Stimulated activated memory B cell treated with anti-CD40 and anti-IgM and Interleukin-4, amounts not matched to agents 10 μg/mL and 1 μg/mL and 100 μg/mL, for 72 hours (primary cell): ENCODE measurements around the gene UBR4.

Experiments
- ATAC-seq: fragments of 150-1000 bp; cut with Tn5 transposase; 2 replicates; pipeline ENCODE4 v1.10.0; 2021
- H3K27ac Mint-ChIP-seq: one replicate; pipeline ENCODE4 v1.8.0; 2022; ENCODE audit warnings: mild to moderate bottlenecking, mixed read lengths
- H3K27me3 Mint-ChIP-seq: one replicate; pipeline ENCODE4 v1.8.0; 2022; ENCODE audit warnings: mixed read lengths
- H3K36me3 Mint-ChIP-seq: one replicate; pipeline ENCODE4 v1.8.0; 2022; ENCODE audit warnings: mixed read lengths
- H3K4me1 Mint-ChIP-seq: one replicate; pipeline ENCODE4 v1.8.0; 2022; ENCODE audit warnings: mixed read lengths
- H3K4me3 Mint-ChIP-seq: one replicate; pipeline ENCODE4 v1.8.0; 2022; ENCODE audit warnings: mild to moderate bottlenecking, moderate library complexity, mixed read lengths
- H3K9me3 Mint-ChIP-seq: one replicate; pipeline ENCODE4 v1.8.0; 2022; ENCODE audit warnings: mixed read lengths

The UBR4 gene

GRCh38 chr1:19113697-19114092 lies 96.4 kb downstream of the UBR4 start:
- no peaks in the 10 kb centered on the region for H3K9me3 Mint-ChIP-seq
- no peaks in the 10 kb centered on the region for H3K27me3 Mint-ChIP-seq
- H3K4me3 Mint-ChIP-seq, result no peak overlapping the region
- H3K27ac Mint-ChIP-seq, result no peak overlapping the region
- ATAC-seq, result no peak
- peaks cover 66% of the 10 kb centered on the region for H3K36me3 Mint-ChIP-seq
- H3K4me1 Mint-ChIP-seq, result no peaks in the 10 kb centered on the region

- H3K27ac Mint-ChIP-seq, result no peak overlapping the region
- no peaks in the 10 kb centered on the region for H3K9me3 Mint-ChIP-seq
- no peak for ATAC-seq
- H3K27me3 Mint-ChIP-seq, result no peaks in the 10 kb centered on the region
- no peaks in the 10 kb centered on the region for H3K4me1 Mint-ChIP-seq
- no peak overlapping the region for H3K4me3 Mint-ChIP-seq
- peaks cover 65% of the 10 kb centered on the region for H3K36me3 Mint-ChIP-seq
Observed at GRCh38 chr1:19112891-19113696, 97.0 kb downstream of the UBR4 start.

GRCh38 chr1:19110257-19110927 lies 99.7 kb downstream of the UBR4 start:
- H3K4me3 Mint-ChIP-seq, result no peak overlapping the region
- peaks cover 75% of the 10 kb centered on the region for H3K36me3 Mint-ChIP-seq
- ATAC-seq, result no peak
- H3K9me3 Mint-ChIP-seq, result no peaks in the 10 kb centered on the region
- no peak overlapping the region for H3K27ac Mint-ChIP-seq
- no peaks in the 10 kb centered on the region for H3K4me1 Mint-ChIP-seq
- no peaks in the 10 kb centered on the region for H3K27me3 Mint-ChIP-seq

GRCh38 chr1:19109545-19109944 lies 100.5 kb downstream of the UBR4 start:
- peaks cover 75% of the 10 kb centered on the region for H3K36me3 Mint-ChIP-seq
- H3K4me3 Mint-ChIP-seq, result no peak overlapping the region
- H3K27me3 Mint-ChIP-seq, result no peaks in the 10 kb centered on the region
- H3K4me1 Mint-ChIP-seq, result no peaks in the 10 kb centered on the region
- no peak overlapping the region for H3K27ac Mint-ChIP-seq
- no peak for ATAC-seq
- H3K9me3 Mint-ChIP-seq, result no peaks in the 10 kb centered on the region

- Mint-ChIP-seq H3K4me3 (no peak overlapping the region), H3K36me3 (peaks cover 91% of the 10 kb centered on the region), H3K4me1 (no peaks in the 10 kb centered on the region), H3K9me3 (no peaks in the 10 kb centered on the region), H3K27ac (no peak overlapping the region), H3K27me3 (no peaks in the 10 kb centered on the region)
- no peak for ATAC-seq
Observed at GRCh38 chr1:19101244-19101643, 108.8 kb downstream of the UBR4 start.

GRCh38 chr1:19100028-19100427 lies 110.0 kb downstream of the UBR4 start:
- no peak for ATAC-seq
- Mint-ChIP-seq H3K27ac (no peak overlapping the region), H3K36me3 (peaks cover 90% of the 10 kb centered on the region), H3K4me3 (no peak overlapping the region), H3K9me3 (no peaks in the 10 kb centered on the region), H3K4me1 (no peaks in the 10 kb centered on the region), H3K27me3 (no peaks in the 10 kb centered on the region)

GRCh38 chr1:19096990-19097389 lies 113.1 kb downstream of the UBR4 start:
- H3K27ac Mint-ChIP-seq, result no peak overlapping the region

GRCh38 chr1:19096036-19096833 lies 113.8 kb downstream of the UBR4 start:
- H3K9me3 Mint-ChIP-seq, result no peaks in the 10 kb centered on the region
- no peak overlapping the region for H3K4me3 Mint-ChIP-seq
- no peak for ATAC-seq
- H3K27me3 Mint-ChIP-seq, result no peaks in the 10 kb centered on the region
- H3K27ac Mint-ChIP-seq, result no peak overlapping the region
- peaks cover 87% of the 10 kb centered on the region for H3K36me3 Mint-ChIP-seq
- H3K4me1 Mint-ChIP-seq, result no peaks in the 10 kb centered on the region

More at GRCh38 chr1:19096990-19097389, 113.1 kb downstream of the UBR4 start:
- no peaks in the 10 kb centered on the region for H3K4me1 Mint-ChIP-seq
- H3K4me3 Mint-ChIP-seq, result no peak overlapping the region
- no peak for ATAC-seq
- H3K27me3 Mint-ChIP-seq, result no peaks in the 10 kb centered on the region
- H3K36me3 Mint-ChIP-seq, result peaks cover 87% of the 10 kb centered on the region
- no peaks in the 10 kb centered on the region for H3K9me3 Mint-ChIP-seq

- ATAC-seq, result no peak
- Mint-ChIP-seq H3K27me3 (no peaks in the 10 kb centered on the region), H3K9me3 (no peaks in the 10 kb centered on the region), H3K36me3 (peaks cover 78% of the 10 kb centered on the region), H3K27ac (no peak overlapping the region), H3K4me3 (no peak overlapping the region), H3K4me1 (peaks cover 19% of the 10 kb centered on the region)
Observed at GRCh38 chr1:19091196-19091953, 118.7 kb downstream of the UBR4 start.

- Mint-ChIP-seq H3K9me3 (no peaks in the 10 kb centered on the region), H3K4me3 (no peak overlapping the region), H3K27ac (peak overlapping the region; percentile 29), H3K27me3 (no peaks in the 10 kb centered on the region), H3K4me1 (peaks cover 19% of the 10 kb centered on the region), H3K36me3 (peaks cover 70% of the 10 kb centered on the region)
- no peak for ATAC-seq
Observed at GRCh38 chr1:19089524-19089923, 120.5 kb downstream of the UBR4 start.

GRCh38 chr1:19088717-19089442 lies 121.2 kb downstream of the UBR4 start:
- Mint-ChIP-seq H3K27ac (peak overlapping the region; percentile 29), H3K4me3 (no peak overlapping the region), H3K9me3 (no peaks in the 10 kb centered on the region), H3K36me3 (peaks cover 73% of the 10 kb centered on the region), H3K27me3 (no peaks in the 10 kb centered on the region), H3K4me1 (peaks cover 19% of the 10 kb centered on the region)
- ATAC-seq, result no peak

GRCh38 chr1:19087737-19088594 lies 122.1 kb downstream of the UBR4 start:
- no peaks in the 10 kb centered on the region for H3K9me3 Mint-ChIP-seq
- H3K36me3 Mint-ChIP-seq, result peaks cover 73% of the 10 kb centered on the region
- peaks cover 19% of the 10 kb centered on the region for H3K4me1 Mint-ChIP-seq
- peak overlapping the region; percentile 29 for H3K27ac Mint-ChIP-seq
- peak; percentile 53 for ATAC-seq
- H3K27me3 Mint-ChIP-seq, result no peaks in the 10 kb centered on the region
- no peak overlapping the region for H3K4me3 Mint-ChIP-seq

- no peaks in the 10 kb centered on the region for H3K27me3 Mint-ChIP-seq
- peaks cover 19% of the 10 kb centered on the region for H3K4me1 Mint-ChIP-seq
- peaks cover 73% of the 10 kb centered on the region for H3K36me3 Mint-ChIP-seq
Observed at GRCh38 chr1:19087017-19087736, 122.9 kb downstream of the UBR4 start.

More at GRCh38 chr1:19087017-19087736, 122.9 kb downstream of the UBR4 start:
- no peaks in the 10 kb centered on the region for H3K9me3 Mint-ChIP-seq
- no peak overlapping the region for H3K4me3 Mint-ChIP-seq
- peak overlapping the region; percentile 29 for H3K27ac Mint-ChIP-seq
- ATAC-seq, result no peak
